Vagina (tissue), 2 donors: ENCODE results near the gene TMEM179. TPM values are rescaled to one million over a fixed set of nuclear protein-coding genes. Genes with fewer than 3 reads are reported as not detected.

Experiments
- DNase-seq, 2 donors: peaks; one replicate each; pipeline ENCODE4 v3.0.0-alpha.2; 2017; ENCODE audit errors: extremely low spot score in 2 of 2
- H3K27ac ChIP-seq: fragments of 200-600 bp; sonication (generic); one replicate; pipeline ENCODE4 v1.5.1; 2019
- H3K27me3 ChIP-seq: fragments of 200-600 bp; sonication (generic); one replicate; pipeline ENCODE4 v1.5.1; 2019
- H3K36me3 ChIP-seq, 2 donors: fragments of 200-600 bp; sonication (generic); one replicate each; pipeline ENCODE4 v1.5.1; 2017 to 2019
- H3K4me1 ChIP-seq: fragments of 200-600 bp; sonication (generic); one replicate; pipeline ENCODE4 v1.5.1; 2019
- H3K4me3 ChIP-seq, 2 donors: fragments of 200-600 bp; sonication (generic); 1 replicate in 1 of 2; 2 replicates in 1 of 2; pipeline ENCODE4 v1.5.1; 2016 to 2019
- H3K9me3 ChIP-seq: fragments of 200-600 bp; sonication (generic); one replicate; pipeline ENCODE4 v1.5.1; 2019
- POLR2A ChIP-seq, 2 donors: fragments of 450-650 bp; IDR thresholded peaks; one replicate each; pipeline ENCODE4 v1.6.1; 2017; ENCODE audit warnings: antibody characterized with exemption in 2 of 2, mild to moderate bottlenecking in 2 of 2, moderate library complexity in 2 of 2
- POLR2AphosphoS5 ChIP-seq, 2 donors: sonication (generic); formaldehyde crosslinking; IDR thresholded peaks; one replicate each; pipeline ENCODE4 v1.9.0; 2017; ENCODE audit warnings: antibody characterized with exemption in 2 of 2, mild to moderate bottlenecking in 2 of 2, low read depth in 1 of 2; ENCODE audit not compliant: insufficient read depth in 1 of 2
- intact Hi-C: fragments of 100-400 bp; cut with DNase I; formaldehyde crosslinking; loops from one replicate; pipeline ENCODE4 v1.15.1; 2023
- total RNA-seq: library from RNA; depleted of rRNA; stranded (reverse); fragments of >200 nt; gene quantifications from one replicate; pipeline ENCODE4 v1.2.3, GENCODE V29; 2016
- TF ChIP-seq, protein P1 (sequence below), 3 experiments: fragments of 450-650 bp in 2 of 3; fragments of 200-600 bp in 1 of 3; sonication (generic) in 1 of 3; IDR thresholded peaks; one replicate each; pipeline ENCODE4 v1.5.1; 2017 to 2019; ENCODE audit warnings: antibody characterized with exemption in 3 of 3, mild to moderate bottlenecking in 2 of 3, moderate library complexity in 2 of 3

Gene TMEM179
- total RNA-seq, 1 donor from 2014 or later, result 7.9 TPM

DNA sequence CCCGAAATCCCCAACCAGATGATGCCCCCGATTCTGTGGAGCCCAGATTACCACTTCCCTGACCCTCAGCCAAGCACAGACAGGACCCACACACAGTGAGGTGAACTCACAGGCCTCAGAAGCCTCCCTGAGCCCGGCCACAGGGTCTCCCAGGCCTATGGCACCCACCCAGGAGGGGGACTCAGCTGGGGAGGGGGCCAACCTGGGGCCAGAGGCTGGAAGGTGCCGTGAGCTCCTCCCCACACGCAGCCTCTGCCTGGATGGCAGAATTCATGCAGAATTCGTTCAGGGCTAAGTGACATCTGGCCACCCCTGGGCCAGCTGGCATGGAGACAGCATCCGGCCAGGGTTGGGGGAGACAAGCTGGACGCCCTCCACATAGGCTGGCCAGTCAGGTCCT, 11.8 kb downstream of the TMEM179 start:
- Histone ChIP-seq H3K9me3 (no peaks in the 10 kb centered on the region), H3K4me3 (no peak overlapping the region), H3K36me3 (no peaks in the 10 kb centered on the region), H3K4me1 (peaks cover 3% of the 10 kb centered on the region), H3K27me3 (no peaks in the 10 kb centered on the region), H3K27ac (no peak overlapping the region)
- intact Hi-C loops, result no loop called here
- TF ChIP-seq POLR2AphosphoS5 (IDR thresholded peaks at IDR 0.05; ENCODE audit: insufficient read depth in 1 of 2, low read depth in 1 of 2), result no peak
- TF ChIP-seq, protein P1, sequence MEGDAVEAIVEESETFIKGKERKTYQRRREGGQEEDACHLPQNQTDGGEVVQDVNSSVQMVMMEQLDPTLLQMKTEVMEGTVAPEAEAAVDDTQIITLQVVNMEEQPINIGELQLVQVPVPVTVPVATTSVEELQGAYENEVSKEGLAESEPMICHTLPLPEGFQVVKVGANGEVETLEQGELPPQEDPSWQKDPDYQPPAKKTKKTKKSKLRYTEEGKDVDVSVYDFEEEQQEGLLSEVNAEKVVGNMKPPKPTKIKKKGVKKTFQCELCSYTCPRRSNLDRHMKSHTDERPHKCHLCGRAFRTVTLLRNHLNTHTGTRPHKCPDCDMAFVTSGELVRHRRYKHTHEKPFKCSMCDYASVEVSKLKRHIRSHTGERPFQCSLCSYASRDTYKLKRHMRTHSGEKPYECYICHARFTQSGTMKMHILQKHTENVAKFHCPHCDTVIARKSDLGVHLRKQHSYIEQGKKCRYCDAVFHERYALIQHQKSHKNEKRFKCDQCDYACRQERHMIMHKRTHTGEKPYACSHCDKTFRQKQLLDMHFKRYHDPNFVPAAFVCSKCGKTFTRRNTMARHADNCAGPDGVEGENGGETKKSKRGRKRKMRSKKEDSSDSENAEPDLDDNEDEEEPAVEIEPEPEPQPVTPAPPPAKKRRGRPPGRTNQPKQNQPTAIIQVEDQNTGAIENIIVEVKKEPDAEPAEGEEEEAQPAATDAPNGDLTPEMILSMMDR (IDR thresholded peaks at IDR 0.05), result no peak
- no peak for DNase-seq

DNA sequence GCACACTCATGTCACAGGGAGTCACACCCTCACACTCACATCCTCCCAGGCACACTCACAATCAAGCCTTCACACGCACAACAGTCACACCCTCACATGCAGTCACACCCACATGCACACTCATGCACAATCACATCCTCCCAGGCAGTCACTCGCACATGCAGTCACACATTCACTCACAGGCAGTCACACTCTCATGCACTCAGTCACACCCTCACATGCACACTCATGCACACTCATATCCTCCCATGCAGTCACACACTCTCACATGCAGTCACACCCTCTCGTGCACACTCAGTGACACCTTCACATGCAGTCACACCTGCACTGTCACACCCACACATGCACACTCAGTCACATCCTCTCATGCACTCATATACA, 12.3 kb downstream of the TMEM179 start:
- DNase-seq, result no peak
- Histone ChIP-seq H3K27me3 (no peaks in the 10 kb centered on the region), H3K9me3 (no peaks in the 10 kb centered on the region), H3K36me3 (no peaks in the 10 kb centered on the region), H3K4me3 (no peak overlapping the region), H3K27ac (no peak overlapping the region), H3K4me1 (peaks cover 3% of the 10 kb centered on the region)
- TF ChIP-seq, protein P1 (IDR thresholded peaks at IDR 0.05), result no peak
- no peak for TF ChIP-seq POLR2A (IDR thresholded peaks at IDR 0.05)
- no peak for TF ChIP-seq POLR2AphosphoS5 (IDR thresholded peaks at IDR 0.05; ENCODE audit: insufficient read depth in 1 of 2, low read depth in 1 of 2)
- intact Hi-C loops, result no loop called here

DNA sequence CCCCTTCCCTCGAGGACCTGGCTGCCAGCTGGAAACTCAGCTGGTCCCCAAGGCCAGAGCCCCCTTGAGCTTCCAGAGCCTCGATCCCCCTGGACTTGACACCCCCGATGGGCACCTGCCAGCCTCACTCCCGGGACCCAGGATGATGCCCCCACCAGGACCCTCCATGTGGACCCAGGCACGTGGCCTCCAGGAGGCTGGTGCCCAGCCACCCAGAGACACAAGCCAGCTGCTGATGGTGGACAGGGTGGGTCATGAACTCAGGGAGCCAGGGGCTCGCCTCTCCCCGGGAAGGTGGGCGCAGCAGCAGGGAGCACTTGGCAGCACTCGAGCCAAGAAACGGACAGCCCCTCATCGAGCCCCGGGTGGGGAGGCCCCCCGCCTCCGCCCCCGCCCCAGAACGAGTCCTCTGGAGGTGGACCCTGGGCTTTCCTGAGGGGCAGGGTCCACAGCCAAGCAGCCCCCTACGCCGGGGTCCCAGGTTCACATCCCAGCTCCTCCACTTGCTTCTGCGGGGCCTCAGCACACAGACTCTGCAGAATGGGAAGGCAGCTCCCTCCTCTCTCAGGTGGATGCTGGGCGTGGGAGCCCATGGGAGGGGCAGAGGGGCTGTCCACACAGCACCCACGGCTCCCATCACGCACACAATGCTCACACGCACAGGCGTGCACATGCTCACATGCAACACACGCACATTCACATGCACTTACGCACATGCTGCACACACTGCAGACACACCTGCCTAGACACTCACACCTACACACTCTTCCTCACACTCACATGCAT, 12.9 kb downstream of the TMEM179 start:
- H3K9me3 ChIP-seq, result no peaks in the 10 kb centered on the region
- no peak for TF ChIP-seq POLR2A (IDR thresholded peaks at IDR 0.05)
- no peak for TF ChIP-seq POLR2AphosphoS5 (IDR thresholded peaks at IDR 0.05; ENCODE audit: insufficient read depth in 1 of 2, low read depth in 1 of 2)
- TF ChIP-seq, protein P1 (IDR thresholded peaks at IDR 0.05), result no peak
- peaks cover 3% of the 10 kb centered on the region for H3K4me1 ChIP-seq
- no peak for DNase-seq
- intact Hi-C loops, result no loop called here
- no peaks in the 10 kb centered on the region for H3K36me3 ChIP-seq
- H3K27ac ChIP-seq, result no peak overlapping the region
- no peak overlapping the region for H3K4me3 ChIP-seq
- no peaks in the 10 kb centered on the region for H3K27me3 ChIP-seq

DNA sequence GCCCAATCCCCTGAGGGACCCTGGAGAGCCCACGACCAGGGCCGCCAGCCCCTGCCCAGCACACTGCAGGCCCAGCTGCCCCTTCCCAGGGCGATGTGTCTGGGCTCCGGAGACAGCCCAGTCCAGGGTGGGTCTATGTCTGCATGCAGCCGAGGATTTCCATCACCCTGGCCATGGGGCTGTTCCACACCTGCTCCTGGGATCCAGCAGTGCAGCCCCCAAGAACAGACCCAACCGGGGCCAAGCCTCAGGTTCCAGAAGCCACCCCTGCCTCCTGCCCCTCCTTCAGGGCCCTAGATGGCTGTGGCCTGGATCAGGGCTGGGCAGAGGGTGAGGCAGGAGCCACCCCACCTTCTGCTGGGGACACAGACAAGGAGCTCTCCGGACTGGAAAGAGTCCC, 13.5 kb downstream of the TMEM179 start:
- Histone ChIP-seq H3K9me3 (no peaks in the 10 kb centered on the region), H3K27me3 (no peaks in the 10 kb centered on the region), H3K27ac (no peak overlapping the region), H3K4me1 (peaks cover 3% of the 10 kb centered on the region), H3K36me3 (no peaks in the 10 kb centered on the region), H3K4me3 (no peak overlapping the region)
- no peak for DNase-seq
- intact Hi-C loops, result no loop called here
- TF ChIP-seq POLR2A (IDR thresholded peaks at IDR 0.05) (no peak), POLR2AphosphoS5 (IDR thresholded peaks at IDR 0.05; ENCODE audit: insufficient read depth in 1 of 2, low read depth in 1 of 2) (no peak)
- TF ChIP-seq, protein P1 (IDR thresholded peaks at IDR 0.05), result no peak

DNA sequence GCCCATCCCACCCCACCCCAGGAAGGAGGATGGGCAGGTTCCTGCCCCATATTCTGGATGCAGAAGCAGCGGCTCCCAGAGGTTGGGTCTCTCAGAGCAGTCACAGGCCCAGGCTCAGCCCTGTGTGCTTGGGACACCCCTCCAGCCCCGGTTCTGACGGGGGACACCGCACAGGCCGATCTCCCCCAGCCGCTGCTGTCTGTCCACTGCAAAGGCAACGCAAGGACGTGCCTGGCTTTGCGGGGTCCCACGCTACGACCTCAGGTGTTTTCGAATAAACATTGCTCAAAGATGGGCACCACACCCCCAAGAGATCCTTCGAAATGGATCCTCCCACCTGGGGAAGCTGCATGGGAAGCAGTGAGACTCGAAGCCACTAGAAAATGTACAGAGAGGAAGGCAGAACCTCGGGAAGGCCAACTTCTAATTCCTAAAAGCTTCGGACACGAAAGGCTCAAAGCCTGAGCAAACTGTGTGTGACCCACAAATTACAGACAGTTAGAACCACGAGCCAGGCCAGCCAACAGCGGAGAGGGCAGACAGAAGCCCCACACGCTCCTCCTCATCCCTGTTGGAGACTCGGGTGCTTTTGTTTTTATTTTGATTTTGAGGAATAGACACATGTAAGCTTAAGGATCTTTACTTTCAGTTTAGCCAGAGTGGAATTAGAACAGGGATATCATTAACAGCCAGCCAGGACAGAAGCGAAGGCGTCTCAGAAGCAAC, 14.2 kb downstream of the TMEM179 start:
- Histone ChIP-seq H3K36me3 (no peaks in the 10 kb centered on the region), H3K27ac (no peak overlapping the region), H3K27me3 (no peaks in the 10 kb centered on the region), H3K4me3 (no peak overlapping the region), H3K9me3 (no peaks in the 10 kb centered on the region), H3K4me1 (peaks cover 3% of the 10 kb centered on the region)
- TF ChIP-seq POLR2A (IDR thresholded peaks at IDR 0.05) (no peak), POLR2AphosphoS5 (IDR thresholded peaks at IDR 0.05; ENCODE audit: insufficient read depth in 1 of 2, low read depth in 1 of 2) (no peak)
- TF ChIP-seq, protein P1 (IDR thresholded peaks at IDR 0.05), result no peak
- intact Hi-C loops, result no loop called here
- no peak for DNase-seq
